ENCODE data around the gene SPINK5.

- TF ChIP-seq POLR2A (IDR thresholded peaks at IDR 0.05; ENCODE audit: low read depth, low read length), result no peak
- no peak for TF ChIP-seq POLR2AphosphoS5 (IDR thresholded peaks at IDR 0.05; ENCODE audit: low read depth, low read length)
These were observed 6.8 kb downstream of the SPINK5 start for GRCh38 chr5:148070621-148071020.

Data from GM12892 (cell line).